Activated CD8-positive, alpha-beta memory T cell treated with anti-CD3 and anti-CD28 coated beads, Interleukin-2, amount 50 U/mL, for 4 hours (primary cell): ENCODE data around the gene NBPF11.
"Not testable (repeated sequence)": the region's sequence is repeated elsewhere in the genome, so short reads cannot be mapped to it uniquely, and the experiment has no call there.

Source experiments
- DNase-seq: peaks from one replicate; pipeline ENCODE4 v3.0.0-alpha.2; 2020

The NBPF11 gene

DNA sequence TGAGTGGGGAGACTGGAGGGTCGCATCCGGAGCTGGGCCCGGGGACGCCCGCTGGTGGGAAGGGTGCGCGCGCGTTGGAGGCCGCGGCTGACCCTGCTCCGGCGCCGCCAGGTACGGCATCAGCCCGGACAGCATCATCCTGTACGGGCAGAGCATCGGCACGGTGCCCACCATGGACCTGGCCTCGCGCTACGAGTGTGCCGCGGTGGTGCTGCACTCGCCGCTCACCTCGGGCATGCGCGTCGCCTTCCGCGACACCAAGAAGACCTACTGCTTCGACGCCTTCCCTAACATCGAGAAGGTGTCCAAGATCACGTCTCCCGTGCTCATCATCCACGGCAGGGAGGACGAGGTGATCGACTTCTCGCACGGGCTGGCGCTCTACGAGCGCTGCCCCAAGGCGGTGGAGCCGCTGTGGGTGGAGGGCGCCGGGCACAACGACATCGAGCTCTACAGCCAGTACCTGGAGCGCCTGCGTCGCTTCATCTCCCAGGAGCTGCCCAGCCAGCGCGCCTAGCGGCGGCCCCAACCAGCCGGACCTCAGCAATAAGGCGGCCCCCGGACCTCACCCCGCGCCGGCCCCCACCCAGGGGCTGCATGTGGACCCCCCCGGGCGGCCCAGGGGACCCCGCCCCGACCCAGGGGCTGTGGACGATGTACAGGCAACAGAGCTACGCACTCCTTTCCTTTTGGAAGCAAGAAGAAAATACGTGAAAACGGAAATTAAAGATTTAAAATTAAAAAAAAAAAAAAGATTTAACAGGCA is 2.8 kb downstream of the NBPF11 start:
- DNase-seq, result not testable (repeated sequence)

DNA sequence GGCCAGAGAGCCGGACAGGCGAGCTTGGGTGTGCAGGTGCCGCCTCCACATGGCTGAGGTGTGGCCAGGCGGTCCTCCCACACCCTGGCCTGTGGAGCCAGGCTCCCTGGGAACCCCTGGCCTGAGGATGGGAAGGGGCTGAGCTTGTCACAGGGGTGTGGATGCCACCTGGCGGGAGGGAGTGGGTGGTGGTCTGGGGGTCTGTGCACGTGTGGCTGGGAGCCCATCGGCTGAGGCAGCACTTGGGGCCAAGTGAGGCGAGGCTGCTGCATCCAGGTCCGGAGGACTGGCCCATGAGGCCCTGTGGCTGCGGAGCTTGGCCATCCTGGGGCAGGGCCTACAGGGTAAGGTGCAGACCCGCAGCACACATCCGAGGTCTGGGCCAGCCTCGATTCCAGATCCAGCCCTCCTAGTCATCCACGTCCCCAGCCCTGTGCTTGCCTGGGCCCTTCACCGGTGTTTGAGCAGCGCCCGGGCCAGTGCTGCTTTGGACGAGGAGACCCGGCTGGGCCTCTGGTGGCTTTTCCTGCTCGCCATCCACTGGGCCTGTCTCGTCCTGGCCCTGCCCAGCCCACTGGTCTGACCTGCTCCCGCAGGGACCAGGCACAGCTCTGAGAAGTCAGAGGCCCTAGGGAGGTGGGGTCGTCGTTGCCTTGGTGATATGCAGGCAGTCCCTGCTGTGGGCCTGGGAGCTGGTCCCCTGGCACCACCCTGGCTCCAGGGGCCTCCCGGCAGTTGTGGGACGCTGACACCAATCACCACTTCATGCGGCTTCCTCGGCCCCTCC is 4.8 kb downstream of the NBPF11 start:
- DNase-seq, result not testable (repeated sequence)

DNA sequence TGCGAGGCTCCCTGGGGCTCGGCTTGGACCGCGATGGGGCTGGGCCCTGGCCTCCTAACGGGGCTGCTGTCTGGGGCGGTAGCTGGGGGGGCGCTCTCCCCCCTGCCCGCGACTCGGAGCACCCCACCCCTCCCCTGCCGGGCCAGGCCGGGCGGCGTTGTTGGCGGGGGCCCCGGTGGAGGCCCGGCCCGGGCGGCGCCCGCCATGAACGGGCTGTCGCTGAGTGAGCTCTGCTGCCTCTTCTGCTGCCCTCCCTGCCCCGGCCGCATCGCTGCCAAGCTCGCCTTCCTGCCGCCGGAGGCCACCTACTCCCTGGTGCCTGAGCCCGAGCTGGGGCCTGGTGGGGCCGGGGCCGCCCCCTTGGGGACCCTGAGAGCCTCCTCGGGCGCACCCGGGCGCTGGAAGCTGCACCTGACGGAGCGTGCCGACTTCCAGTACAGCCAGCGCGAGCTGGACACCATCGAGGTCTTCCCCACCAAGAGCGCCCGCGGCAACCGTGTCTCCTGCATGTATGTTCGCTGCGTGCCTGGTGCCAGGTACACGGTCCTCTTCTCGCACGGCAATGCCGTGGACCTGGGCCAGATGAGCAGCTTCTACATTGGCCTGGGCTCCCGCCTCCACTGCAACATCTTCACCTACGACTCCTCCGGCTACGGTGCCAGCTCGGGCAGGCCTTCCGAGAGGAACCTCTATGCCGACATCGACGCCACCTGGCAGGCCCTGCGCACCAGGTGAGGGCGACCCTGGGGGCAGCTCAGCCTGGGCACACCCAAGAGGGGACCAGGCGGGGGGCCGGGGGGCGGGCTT is 5.7 kb downstream of the NBPF11 start:
- DNase-seq, result not testable (repeated sequence)

DNA sequence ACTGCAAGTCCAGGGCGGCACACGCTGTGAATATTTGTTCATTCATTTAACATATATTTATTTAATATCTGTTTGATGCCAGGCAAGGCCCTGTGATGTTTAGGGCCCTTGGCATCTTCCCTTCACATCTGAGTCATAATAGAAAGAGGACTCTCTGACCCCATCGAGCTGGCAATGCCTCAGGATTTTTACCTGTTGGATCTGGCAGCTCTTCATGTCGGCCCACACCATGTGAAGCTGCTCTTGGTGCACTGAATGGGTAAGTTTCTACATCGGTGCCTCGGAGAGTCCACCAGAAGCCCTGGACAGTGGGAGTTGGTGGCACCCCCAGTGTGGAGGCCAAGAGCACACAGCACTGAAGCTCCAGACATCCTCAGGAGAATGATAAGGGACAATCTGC is 8.9 kb downstream of the NBPF11 start:
- DNase-seq, result not testable (repeated sequence)

DNA sequence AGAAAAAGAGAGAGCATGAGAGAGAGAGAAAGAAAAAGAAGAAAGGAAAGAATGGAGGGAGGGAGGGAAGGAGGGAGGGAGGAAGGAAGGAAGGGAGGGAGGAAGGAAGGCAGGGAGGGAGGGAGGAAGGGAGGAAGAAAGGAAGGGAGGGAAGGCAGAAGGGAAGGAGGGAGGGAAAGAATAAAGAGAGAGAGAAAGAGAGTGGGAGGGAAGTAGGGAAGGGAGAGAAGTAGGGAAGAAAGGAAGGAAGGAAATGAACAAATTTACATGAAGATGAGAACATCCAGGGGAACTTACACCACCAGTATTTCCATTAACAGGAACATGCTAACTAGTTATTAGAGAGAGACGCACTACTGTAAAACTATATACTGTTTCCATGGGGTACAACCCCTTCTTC is 10.1 kb downstream of the NBPF11 start:
- DNase-seq, result not testable (repeated sequence)

DNA sequence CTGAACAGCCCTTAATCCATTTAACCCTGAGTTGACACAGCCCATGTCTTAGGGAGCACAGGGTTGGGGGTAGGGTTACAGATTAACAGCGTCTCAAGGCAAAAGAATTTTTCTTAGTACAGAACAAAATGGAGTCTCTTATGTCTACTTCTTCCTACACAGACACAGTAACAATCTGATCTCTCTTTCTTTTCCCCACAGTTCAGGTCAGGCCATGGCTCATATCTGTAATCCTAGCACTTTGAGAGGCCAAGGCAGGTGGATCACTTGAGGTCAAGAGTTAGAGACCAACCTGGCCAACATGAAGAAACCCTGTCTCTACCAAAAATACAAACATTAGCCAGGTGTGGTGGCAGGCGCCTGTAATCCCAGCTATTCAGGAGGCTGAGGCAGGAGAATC is 13.5 kb downstream of the NBPF11 start:
- not testable (repeated sequence) for DNase-seq

DNA sequence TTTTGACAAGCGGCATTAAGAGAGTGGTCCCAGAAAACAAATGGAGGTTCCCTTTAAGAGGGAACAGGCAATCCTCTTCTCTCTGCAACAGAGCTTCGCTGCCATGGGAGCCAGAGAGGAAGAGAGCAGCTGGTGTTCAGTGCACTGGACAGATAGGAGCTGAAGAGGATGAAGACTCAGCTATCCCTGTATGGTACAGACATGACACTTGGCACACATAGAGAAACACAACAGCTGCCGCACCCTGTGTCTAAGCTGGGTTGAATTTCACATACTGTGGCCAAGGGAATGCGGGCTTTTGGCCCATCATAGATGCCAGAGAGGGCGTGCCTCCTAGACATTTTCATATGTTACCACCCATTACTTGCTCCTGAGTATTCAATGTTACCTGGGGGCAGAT is 29.7 kb downstream of the NBPF11 start:
- not testable (repeated sequence) for DNase-seq

DNA sequence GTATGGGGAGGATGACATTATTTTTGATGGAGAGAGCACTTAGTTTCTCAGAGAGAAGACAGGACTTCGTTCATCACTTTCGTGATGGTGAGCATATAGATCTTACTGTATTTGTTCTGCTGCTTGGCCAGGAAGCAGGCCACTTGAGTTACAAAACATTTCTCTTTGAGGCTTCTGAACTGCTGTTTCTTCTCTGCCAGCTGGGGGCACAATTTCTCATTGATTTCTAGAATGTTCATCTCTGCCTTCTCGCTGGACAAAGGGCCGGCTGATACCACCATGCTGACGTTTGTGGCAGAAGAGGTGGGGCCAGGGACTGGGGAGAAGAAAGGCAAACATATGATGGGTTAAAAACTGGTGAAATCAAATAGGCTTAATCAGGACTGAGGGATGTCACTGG is 31.7 kb downstream of the NBPF11 start:
- DNase-seq, result not testable (repeated sequence)

DNA sequence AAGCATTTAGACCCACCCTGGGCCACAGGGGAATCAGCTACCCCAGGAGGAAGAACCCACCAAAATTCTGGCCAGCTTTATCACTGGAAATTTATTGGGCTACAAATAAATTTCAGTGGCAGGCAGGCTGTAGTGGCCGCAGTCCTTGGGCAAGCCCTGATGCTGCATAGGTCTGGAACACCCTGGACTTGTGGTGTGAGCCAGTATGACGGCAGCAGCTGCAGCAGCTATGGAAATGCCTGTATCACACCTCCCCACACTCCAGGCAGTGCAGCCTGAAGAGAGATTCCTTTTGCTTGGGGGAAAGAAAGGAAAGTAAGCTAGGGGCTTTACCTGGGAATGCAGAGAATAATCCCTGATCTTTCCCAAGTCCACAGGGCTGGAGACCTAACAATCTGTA is 56.3 kb downstream of the NBPF11 start:
- DNase-seq, result not testable (repeated sequence)

DNA sequence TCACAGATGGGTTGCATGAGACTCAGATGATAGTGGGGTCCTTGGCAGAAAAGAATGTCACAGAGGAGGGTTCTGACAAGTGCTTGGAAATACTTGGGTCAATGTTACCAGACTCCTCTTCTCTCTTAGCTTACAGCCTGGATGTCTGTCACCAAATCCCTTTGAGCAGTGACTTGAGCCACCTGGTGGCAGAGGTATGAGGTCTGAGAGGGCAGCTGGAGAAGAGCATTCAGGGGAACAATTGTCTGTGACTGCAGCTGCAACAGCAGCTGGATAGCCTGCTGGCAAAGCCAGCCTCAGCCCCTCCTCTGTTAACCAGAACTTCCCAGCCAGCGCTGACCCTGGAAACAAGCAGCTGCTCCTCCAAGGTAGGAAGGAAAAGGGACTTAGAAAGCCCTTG is 65.9 kb downstream of the NBPF11 start:
- DNase-seq, result not testable (repeated sequence)

DNA sequence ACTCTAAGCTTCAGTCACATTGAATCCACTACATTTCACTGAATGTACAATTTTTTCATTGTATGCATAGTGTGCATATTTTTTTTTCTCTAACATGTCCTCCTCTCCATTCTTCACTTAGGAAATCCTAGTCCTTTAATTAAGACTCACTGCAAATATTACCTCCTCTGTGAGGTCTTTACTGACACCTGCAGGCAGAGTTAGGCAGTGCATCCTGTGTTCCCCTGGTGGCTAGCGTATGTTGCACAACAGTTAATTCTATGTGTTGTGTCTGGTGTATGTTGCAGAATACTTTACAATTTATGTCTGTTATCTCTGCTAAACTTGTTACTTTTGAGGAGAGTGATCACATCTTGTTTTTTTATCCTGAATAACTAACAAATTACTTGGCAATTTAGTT is 70.9 kb downstream of the NBPF11 start:
- not testable (repeated sequence) for DNase-seq

DNA sequence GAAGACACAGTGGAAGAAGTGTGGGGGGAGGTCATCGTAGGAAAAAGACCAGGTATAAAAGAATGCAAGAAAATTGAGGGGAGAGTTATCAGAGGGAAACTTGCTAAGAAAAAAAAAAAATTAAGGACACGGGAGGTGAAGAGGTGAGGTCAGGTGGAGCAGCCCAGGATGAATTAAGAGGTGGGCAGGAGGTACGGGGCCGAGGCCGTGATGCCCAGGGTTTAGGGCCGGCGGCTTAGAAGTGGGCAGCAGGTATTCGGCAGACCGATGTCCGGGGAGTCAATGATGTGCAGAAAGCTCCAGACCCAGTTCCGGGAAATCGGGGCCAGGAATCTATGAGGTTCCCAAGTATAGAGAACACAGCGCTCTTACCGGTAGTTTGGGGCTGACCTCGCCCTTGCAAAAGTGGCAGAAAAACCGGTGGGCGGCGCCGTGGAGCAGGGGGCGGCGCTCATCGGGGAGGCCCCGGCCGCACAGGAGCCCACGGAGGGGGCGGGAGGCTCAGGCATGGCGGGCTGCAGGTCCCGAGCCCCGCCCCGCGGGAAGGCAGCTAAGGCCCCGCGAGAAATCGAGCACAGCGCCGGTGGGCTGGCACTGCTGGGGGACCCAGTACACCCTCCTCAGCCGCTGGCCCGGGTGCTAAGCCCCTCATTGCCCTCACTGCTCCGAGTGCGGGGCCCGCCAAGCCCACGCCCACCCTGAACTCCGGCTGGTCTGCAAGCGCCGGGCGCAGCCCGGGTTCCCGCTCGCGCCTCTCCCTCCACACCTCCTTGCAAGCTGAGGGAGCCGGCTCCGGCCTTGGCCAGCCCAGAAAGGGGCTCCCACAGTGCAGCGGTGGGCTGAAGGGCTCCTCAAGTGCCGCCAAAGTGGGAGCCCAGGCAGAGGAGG is 73.2 kb downstream of the NBPF11 start:
- DNase-seq, result not testable (repeated sequence)

DNA sequence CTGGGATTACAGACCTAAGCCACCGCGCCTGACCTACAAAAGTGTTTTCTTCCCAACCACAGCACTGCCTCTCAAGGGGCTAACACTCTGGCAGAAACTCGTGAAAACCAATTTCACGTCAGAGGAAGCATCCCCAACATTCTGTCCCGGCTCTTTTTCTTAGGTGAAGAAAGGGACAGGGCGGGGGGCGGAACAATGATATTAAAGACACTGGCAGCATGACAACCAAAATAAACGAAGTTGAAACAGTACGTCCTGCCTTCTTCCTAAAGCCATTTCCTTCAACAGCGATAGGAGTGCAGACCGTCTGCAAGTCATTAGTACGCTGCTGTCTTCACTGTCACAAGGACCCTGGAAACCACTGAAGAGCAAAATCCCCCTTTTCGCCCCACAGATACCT is 74.0 kb downstream of the NBPF11 start:
- not testable (repeated sequence) for DNase-seq

DNA sequence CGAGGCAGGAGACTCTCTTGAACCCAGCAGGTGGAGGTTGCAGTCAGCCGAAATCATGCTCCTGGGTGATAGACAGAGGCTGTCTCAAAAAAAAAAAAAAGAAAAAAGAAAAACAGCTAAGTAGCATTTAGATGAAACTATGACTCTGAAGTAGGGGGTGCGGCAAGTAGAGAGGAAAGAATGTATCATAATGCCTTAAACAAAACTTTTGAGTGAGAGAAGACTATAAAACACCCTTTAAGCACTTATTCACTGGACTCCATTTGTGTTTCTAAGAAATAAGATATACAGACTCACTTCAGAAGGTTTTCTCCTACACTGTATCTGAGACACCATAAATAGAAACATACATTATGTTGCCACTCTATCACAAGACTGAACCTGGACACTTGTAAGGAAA is 74.6 kb downstream of the NBPF11 start:
- DNase-seq, result not testable (repeated sequence)

DNA sequence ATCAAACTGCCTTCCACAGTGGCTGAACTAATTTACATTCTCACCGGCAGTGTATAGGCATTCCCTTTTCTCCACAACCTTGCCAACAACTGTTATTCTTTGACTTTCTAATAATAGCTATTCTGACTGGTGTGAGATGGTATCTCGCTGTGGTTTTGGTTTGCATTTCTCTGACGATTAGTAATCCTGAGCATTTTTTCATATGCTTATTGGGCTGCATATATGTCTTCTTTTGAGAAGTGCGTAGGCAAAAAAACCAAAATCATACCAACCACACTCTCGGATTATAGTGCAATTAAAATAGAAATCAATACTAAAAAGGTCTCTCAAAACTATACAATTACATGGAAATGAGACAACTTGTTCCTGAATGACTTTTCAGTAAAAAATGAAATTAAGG is 78.7 kb downstream of the NBPF11 start:
- DNase-seq, result not testable (repeated sequence)

DNA sequence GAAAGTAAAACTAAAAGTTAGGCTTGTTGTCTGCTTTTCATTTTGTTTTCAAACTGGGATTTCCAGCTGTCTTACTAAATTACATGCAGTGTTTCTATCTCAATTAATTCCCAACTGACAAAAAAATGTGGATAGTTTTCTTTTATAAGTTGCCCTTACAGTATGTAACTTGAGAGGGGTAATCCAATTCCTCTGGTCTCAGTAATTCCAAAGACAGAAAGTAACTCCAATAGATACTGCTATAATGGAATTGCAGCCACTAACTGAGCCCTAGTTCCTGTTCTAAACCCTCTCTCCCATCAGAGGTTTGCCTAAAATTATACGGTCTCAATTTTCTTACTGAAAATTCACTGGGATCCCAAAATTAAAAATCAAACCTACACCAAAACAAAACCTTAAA is 83.5 kb downstream of the NBPF11 start:
- DNase-seq, result not testable (repeated sequence)

DNA sequence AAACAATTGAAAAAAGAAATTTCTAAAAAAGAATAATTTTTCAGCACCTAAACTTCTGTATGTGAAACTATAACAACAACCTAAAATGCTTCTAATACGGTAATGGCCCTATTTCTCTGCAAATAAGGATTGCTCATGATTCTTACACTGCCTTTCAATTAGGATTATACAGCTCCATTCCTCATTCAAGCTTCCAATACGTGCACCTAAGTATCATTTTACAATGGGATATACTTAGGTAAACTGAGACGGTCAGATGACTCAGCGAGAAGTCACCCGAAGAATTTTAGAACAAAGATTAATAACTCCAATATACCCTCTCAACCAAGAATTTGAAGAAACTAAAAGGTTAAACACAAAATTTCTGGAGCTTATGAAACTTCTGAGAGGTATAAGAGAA is 83.9 kb downstream of the NBPF11 start:
- not testable (repeated sequence) for DNase-seq

DNA sequence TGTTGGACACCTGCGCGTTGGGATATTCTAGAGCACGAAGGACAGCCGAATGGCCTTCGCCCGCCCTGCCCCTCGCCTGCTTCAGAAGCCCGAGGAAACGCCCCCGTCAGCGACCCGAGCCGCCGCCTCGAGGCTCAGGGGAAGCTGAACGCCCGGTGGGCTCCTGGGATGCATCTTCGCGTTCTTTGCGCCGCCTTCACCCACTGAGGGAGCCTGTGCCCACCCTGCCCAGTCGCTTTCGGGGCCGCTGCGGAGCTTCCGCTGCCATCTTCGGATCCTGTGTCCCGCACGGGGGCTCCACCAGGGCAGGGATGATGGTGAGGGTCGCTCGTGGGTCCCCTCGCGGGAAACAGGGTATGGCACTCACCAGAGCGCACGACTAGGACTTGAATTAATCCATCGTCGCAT is 91.8 kb downstream of the NBPF11 start:
- not testable (repeated sequence) for DNase-seq

DNA sequence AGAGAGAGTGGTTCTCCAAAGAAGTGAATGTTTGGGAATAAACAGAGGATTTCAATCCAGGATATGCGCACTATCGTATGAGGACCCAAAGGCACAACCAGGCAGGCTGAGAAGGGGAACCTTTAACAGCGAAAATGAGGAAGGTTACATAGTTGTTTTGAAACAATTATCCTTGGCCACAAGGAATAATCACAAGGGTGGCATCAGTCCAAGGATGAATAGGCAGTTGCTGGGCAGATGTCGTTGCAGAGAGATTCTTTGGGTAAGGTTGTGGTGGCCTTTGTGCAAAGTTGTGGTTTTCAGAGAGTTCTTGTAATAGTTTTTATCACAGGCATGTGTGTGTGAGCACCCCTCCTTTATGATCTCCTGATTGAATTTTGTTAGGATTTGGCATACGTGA is 94.7 kb downstream of the NBPF11 start:
- DNase-seq, result not testable (repeated sequence)
